H1 (cell line): ENCODE measurements around the gene TIAM2.

Source experiments
- ATF2 ChIP-seq: IDR thresholded peaks from 2 replicates; pipeline ENCODE4 v1.6.1; 2012; ENCODE audit warnings: low read length, inconsistent platforms
- CBX8 ChIP-seq: fragments of 300-800, 300-1000 bp; sonication (generic); IDR thresholded peaks from 2 replicates; pipeline ENCODE4 v1.7.1; 2016; ENCODE audit warnings: low read depth, low read length, borderline replicate concordance
- EP300 ChIP-seq, 2 experiments: IDR thresholded peaks; 1 replicate in 1 of 2; 2 replicates in 1 of 2; pipeline ENCODE4 v1.6.1; 2011 to 2012; ENCODE audit warnings: low read depth in 2 of 2, low read length in 2 of 2, mild to moderate bottlenecking in 2 of 2, borderline replicate concordance in 1 of 2, inconsistent platforms in 1 of 2, moderate library complexity in 1 of 2
- JUND ChIP-seq: IDR thresholded peaks from 2 replicates; pipeline ENCODE4 v1.6.1; 2011; ENCODE audit warnings: mild to moderate bottlenecking, improper control_type of control experiment, low read length
- PHF8 ChIP-seq: fragments of 200-600 bp; sonication (generic); conservative IDR thresholded peaks from 2 replicates; pipeline ENCODE4 v1.7.1; 2012; ENCODE audit warnings: low read depth, mild to moderate bottlenecking, inconsistent platforms, low read length, moderate library complexity
- POLR2A ChIP-seq, 2 experiments: IDR thresholded peaks; 1 replicate in 1 of 2; 2 replicates in 1 of 2; pipeline ENCODE4 v1.6.1; 2011; ENCODE audit warnings: low read depth in 2 of 2, low read length in 2 of 2, mild to moderate bottlenecking in 2 of 2; ENCODE audit errors: control extremely low read depth in 1 of 2
- POLR2AphosphoS5 ChIP-seq: IDR thresholded peaks from 2 replicates; pipeline ENCODE4 v1.6.1; 2011; ENCODE audit warnings: low read depth, low read length
- RNF2 ChIP-seq: fragments of 200-900, 300-1000 bp; sonication (generic); IDR thresholded peaks from 2 replicates; pipeline ENCODE4 v1.7.1; 2016; ENCODE audit warnings: borderline replicate concordance, low read depth, mild to moderate bottlenecking, antibody characterized with exemption, low read length; ENCODE audit not compliant: poor library complexity, severe bottlenecking; ENCODE audit errors: missing control alignments
- RXRA ChIP-seq: IDR thresholded peaks from 2 replicates; pipeline ENCODE4 v1.6.1; 2011; ENCODE audit warnings: low read depth, mild to moderate bottlenecking, low read length, moderate library complexity; ENCODE audit not compliant: insufficient read depth
- TAF1 ChIP-seq: IDR thresholded peaks from 2 replicates; pipeline ENCODE4 v1.6.1; 2011; ENCODE audit warnings: mild to moderate bottlenecking, low read depth, low read length
- TF ChIP-seq, protein P1 (sequence below), 3 experiments: IDR thresholded peaks; 1 replicate in 2 of 3; 2 replicates in 1 of 3; pipeline versions ENCODE4 v1.5.1 to v1.6.1; 2011; ENCODE audit warnings: low read length in 3 of 3, mild to moderate bottlenecking in 3 of 3, inconsistent platforms in 2 of 3, low read depth in 1 of 3, moderate library complexity in 1 of 3; ENCODE audit not compliant: insufficient read depth in 1 of 3; ENCODE audit errors: control extremely low read depth in 1 of 3
- TF ChIP-seq, protein P2 (sequence below): IDR thresholded peaks from 2 replicates; pipeline ENCODE4 v1.6.1; 2011; ENCODE audit warnings: low read depth, mild to moderate bottlenecking, low read length; ENCODE audit not compliant: insufficient read depth

GRCh38 chr6:154954347-154954746, 40.8 kb upstream of the TIAM2 start:
- TF ChIP-seq POLR2AphosphoS5 (no peak), EP300 (IDR thresholded peaks at IDR 0.05; ENCODE audit: borderline replicate concordance in 1 of 2, low read depth in 2 of 2, low read length in 2 of 2) (no peak), JUND (no peak), ATF2 (no peak), RNF2 (no peak), POLR2A (IDR thresholded peaks at IDR 0.05; ENCODE audit: control extremely low read depth in 1 of 2, low read depth in 2 of 2, low read length in 2 of 2) (no peak), RXRA (no peak), PHF8 (no peak), TAF1 (no peak), CBX8 (no peak)
- TF ChIP-seq, protein P1, sequence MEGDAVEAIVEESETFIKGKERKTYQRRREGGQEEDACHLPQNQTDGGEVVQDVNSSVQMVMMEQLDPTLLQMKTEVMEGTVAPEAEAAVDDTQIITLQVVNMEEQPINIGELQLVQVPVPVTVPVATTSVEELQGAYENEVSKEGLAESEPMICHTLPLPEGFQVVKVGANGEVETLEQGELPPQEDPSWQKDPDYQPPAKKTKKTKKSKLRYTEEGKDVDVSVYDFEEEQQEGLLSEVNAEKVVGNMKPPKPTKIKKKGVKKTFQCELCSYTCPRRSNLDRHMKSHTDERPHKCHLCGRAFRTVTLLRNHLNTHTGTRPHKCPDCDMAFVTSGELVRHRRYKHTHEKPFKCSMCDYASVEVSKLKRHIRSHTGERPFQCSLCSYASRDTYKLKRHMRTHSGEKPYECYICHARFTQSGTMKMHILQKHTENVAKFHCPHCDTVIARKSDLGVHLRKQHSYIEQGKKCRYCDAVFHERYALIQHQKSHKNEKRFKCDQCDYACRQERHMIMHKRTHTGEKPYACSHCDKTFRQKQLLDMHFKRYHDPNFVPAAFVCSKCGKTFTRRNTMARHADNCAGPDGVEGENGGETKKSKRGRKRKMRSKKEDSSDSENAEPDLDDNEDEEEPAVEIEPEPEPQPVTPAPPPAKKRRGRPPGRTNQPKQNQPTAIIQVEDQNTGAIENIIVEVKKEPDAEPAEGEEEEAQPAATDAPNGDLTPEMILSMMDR (IDR thresholded peaks at IDR 0.05; ENCODE audit: control extremely low read depth in 1 of 3, insufficient read depth in 1 of 3, low read depth in 1 of 3, low read length in 3 of 3): no peak
- TF ChIP-seq, protein P2, sequence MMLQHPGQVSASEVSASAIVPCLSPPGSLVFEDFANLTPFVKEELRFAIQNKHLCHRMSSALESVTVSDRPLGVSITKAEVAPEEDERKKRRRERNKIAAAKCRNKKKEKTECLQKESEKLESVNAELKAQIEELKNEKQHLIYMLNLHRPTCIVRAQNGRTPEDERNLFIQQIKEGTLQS: no peak
